Measurements from ENCODE around the gene ATP2B2. TPM values are rescaled to one million over a fixed set of nuclear protein-coding genes. Genes with fewer than 3 reads are reported as not detected.

Gene ATP2B2
- total RNA-seq, 2 experiments from 2014 or later = 0.06 TPM; not detected in 1

DNA sequence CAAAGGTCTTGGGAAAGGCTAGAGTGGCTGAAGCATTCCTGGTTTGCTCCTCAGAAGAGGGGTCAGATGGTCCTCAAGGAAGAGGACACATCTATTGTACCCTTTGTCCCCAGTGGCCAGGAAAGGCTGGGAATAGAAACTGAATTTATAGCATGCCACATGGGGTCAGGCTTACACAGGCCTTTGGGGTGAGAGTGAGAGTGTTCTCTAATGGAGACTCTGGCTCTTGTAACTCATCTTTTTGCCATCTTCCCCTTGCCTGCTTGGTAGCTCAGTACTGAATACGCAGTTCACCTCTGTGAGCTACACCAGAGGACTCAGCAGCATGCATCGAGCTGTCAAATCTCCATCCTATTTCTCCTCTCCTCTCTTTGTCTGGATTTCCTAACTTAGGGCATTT lies 87.5 kb downstream of the ATP2B2 start:
- no peak overlapping the region for H3K4me3 ChIP-seq (ENCODE audit: low read depth, low read length, poor library complexity, severe bottlenecking)
- no peaks in the 10 kb centered on the region for H3K79me2 ChIP-seq (ENCODE audit: insufficient read depth, low read depth, low read length)
- DNase-seq (ENCODE audit: low spot score) = peak; percentile 31
- H3K4me2 ChIP-seq (ENCODE audit: low read length) = no peak overlapping the region
- no peaks in the 10 kb centered on the region for H3K9me2 ChIP-seq (ENCODE audit: insufficient read depth, low read length)
- no peaks in the 10 kb centered on the region for H4K20me1 ChIP-seq (ENCODE audit: insufficient read depth, low read length)
- peaks cover 26% of the 10 kb centered on the region for H3K4me1 ChIP-seq (ENCODE audit: insufficient read depth, low read length, poor library complexity, severe bottlenecking)
- no peak overlapping the region for H2AFZ ChIP-seq (ENCODE audit: low read length)
- no peak for TF ChIP-seq EZH2phosphoT487 (IDR thresholded peaks at IDR 0.05; ENCODE audit: borderline replicate concordance, low read depth, low read length)
- TF ChIP-seq, protein P1, sequence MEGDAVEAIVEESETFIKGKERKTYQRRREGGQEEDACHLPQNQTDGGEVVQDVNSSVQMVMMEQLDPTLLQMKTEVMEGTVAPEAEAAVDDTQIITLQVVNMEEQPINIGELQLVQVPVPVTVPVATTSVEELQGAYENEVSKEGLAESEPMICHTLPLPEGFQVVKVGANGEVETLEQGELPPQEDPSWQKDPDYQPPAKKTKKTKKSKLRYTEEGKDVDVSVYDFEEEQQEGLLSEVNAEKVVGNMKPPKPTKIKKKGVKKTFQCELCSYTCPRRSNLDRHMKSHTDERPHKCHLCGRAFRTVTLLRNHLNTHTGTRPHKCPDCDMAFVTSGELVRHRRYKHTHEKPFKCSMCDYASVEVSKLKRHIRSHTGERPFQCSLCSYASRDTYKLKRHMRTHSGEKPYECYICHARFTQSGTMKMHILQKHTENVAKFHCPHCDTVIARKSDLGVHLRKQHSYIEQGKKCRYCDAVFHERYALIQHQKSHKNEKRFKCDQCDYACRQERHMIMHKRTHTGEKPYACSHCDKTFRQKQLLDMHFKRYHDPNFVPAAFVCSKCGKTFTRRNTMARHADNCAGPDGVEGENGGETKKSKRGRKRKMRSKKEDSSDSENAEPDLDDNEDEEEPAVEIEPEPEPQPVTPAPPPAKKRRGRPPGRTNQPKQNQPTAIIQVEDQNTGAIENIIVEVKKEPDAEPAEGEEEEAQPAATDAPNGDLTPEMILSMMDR (conservative IDR thresholded peaks at IDR 0.05; ENCODE audit: low read length) = peak; percentile 54
- H3K27ac ChIP-seq (ENCODE audit: low read depth, low read length, poor library complexity, severe bottlenecking) = no peak overlapping the region
- ChIA-PET CTCF (ENCODE audit: unreplicated experiment) (interaction anchor here (1.0 kb wide), 1 partner anchor 8 kb away, joined by 3 read pairs; no protein-coding TSS in a partner anchor), POLR2A (interaction anchor here (1.0 to 1.3 kb wide), 2 partner anchors 9 to 39 kb away, joined by 3 to 5 read pairs; no protein-coding TSS in a partner anchor)
- no TSS peak for BruUV-seq (replicated peaks)
- no peaks in the 10 kb centered on the region for H3K9me3 ChIP-seq (ENCODE audit: low read length)
- H3K36me3 ChIP-seq (ENCODE audit: insufficient read depth, low read length) = no peaks in the 10 kb centered on the region
- intact Hi-C loops (cut with micrococcal nuclease; ENCODE audit: unreplicated experiment) = no loop called here

DNA sequence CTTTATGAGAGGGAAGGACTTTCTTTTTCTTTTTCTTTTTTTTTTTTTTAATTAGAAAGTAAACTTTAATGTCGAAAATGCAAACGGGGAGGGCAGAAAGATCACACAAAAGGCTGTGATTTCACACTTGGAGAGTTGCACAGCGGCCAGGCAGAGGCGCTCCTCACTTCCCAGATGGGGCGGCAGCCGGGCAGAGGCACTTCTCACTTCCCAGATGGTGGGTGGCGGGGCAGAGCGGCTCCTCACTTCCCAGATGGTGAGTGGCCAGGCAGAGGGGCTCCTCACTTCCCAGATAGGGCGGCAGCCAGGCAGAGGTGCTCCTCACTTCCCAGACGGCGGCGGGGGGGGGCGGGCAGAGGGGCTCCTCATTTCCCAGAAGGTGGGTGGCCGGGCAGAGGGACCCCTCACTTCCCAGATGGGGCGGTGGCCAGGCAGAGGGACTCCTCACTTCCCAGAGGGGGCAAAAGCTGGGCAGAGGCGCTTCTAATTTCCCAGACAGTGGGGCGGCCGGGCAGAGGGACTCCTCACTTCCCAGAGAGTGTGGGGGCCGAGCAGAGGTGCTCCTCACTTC lies 88.6 kb downstream of the ATP2B2 start:
- no peak for DNase-seq (ENCODE audit: low spot score)
- no peak overlapping the region for H3K4me3 ChIP-seq (ENCODE audit: low read depth, low read length, poor library complexity, severe bottlenecking)
- no peak overlapping the region for H2AFZ ChIP-seq (ENCODE audit: low read length)
- H3K4me2 ChIP-seq (ENCODE audit: low read length) = no peak overlapping the region
- TF ChIP-seq, protein P1 (conservative IDR thresholded peaks at IDR 0.05; ENCODE audit: low read length) = 0 out of 2 replicates have a peak, but pooled peaks have one; percentile 16
- no peak for TF ChIP-seq EZH2phosphoT487 (IDR thresholded peaks at IDR 0.05; ENCODE audit: borderline replicate concordance, low read depth, low read length)
- H3K79me2 ChIP-seq (ENCODE audit: insufficient read depth, low read depth, low read length) = no peaks in the 10 kb centered on the region
- no peaks in the 10 kb centered on the region for H4K20me1 ChIP-seq (ENCODE audit: insufficient read depth, low read length)
- POLR2A ChIA-PET = interaction anchor here (0.7 to 1.3 kb wide), 2 partner anchors 8 to 130 kb away, joined by 4 to 5 read pairs; no protein-coding TSS in a partner anchor
- H3K36me3 ChIP-seq (ENCODE audit: insufficient read depth, low read length) = no peaks in the 10 kb centered on the region
- no peaks in the 10 kb centered on the region for H3K9me2 ChIP-seq (ENCODE audit: insufficient read depth, low read length)
- no peaks in the 10 kb centered on the region for H3K9me3 ChIP-seq (ENCODE audit: low read length)
- CTCF ChIA-PET (ENCODE audit: unreplicated experiment) = interaction anchor here (1.0 kb wide), 1 partner anchor 9 kb away, joined by 3 read pairs; no protein-coding TSS in a partner anchor
- H3K27ac ChIP-seq (ENCODE audit: low read depth, low read length, poor library complexity, severe bottlenecking) = no peak overlapping the region
- no TSS peak for BruUV-seq (replicated peaks)
- intact Hi-C loops (cut with micrococcal nuclease; ENCODE audit: unreplicated experiment) = no loop called here
- peaks cover 23% of the 10 kb centered on the region for H3K4me1 ChIP-seq (ENCODE audit: insufficient read depth, low read length, poor library complexity, severe bottlenecking)

DNA sequence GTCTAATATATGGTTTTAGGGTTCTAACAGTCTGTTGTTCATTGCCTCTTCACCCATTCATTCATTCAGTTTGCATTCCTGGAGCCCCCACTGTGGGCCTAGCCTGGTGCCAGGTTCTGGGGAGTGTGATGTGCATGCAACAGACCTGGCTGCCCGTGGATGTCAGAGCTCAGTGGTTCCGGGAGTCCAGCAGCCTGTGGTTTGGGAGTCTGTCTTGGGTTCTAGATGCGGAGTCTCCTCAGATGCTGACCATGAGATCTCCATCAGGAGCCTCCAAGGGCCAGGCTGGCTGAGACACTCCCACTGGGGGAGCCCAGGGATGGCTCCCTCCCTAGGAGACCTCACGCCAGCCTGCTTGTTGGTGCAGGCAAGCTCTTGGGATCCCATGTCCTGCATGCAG lies 92.3 kb downstream of the ATP2B2 start:
- ChIA-PET POLR2A (interaction anchor here (0.7 kb wide), 1 partner anchor 11 kb away, joined by 4 read pairs; no protein-coding TSS in a partner anchor), CTCF (ENCODE audit: unreplicated experiment) (no interaction called here)
- Histone ChIP-seq H2AFZ (ENCODE audit: low read length) (no peak overlapping the region), H3K36me3 (ENCODE audit: insufficient read depth, low read length) (no peaks in the 10 kb centered on the region), H3K27ac (ENCODE audit: low read depth, low read length, poor library complexity, severe bottlenecking) (no peak overlapping the region), H4K20me1 (ENCODE audit: insufficient read depth, low read length) (no peaks in the 10 kb centered on the region), H3K9me3 (ENCODE audit: low read length) (no peaks in the 10 kb centered on the region), H3K79me2 (ENCODE audit: insufficient read depth, low read depth, low read length) (no peaks in the 10 kb centered on the region), H3K4me1 (ENCODE audit: insufficient read depth, low read length, poor library complexity, severe bottlenecking) (peaks cover 6% of the 10 kb centered on the region), H3K4me2 (ENCODE audit: low read length) (no peak overlapping the region), H3K9me2 (ENCODE audit: insufficient read depth, low read length) (no peaks in the 10 kb centered on the region), H3K4me3 (ENCODE audit: low read depth, low read length, poor library complexity, severe bottlenecking) (no peak overlapping the region)
- DNase-seq (ENCODE audit: low spot score) = no peak
- TF ChIP-seq, protein P1 (conservative IDR thresholded peaks at IDR 0.05; ENCODE audit: low read length) = no peak
- no peak for TF ChIP-seq EZH2phosphoT487 (IDR thresholded peaks at IDR 0.05; ENCODE audit: borderline replicate concordance, low read depth, low read length)
- intact Hi-C loops (cut with micrococcal nuclease; ENCODE audit: unreplicated experiment) = no loop called here
- BruUV-seq (replicated peaks) = no TSS peak
